B cell (primary cell): Measurements from ENCODE around the gene RTN4IP1. TPM values are rescaled to one million over a fixed set of nuclear protein-coding genes. Genes with fewer than 3 reads are reported as not detected.

ENCODE experiments used
- ATAC-seq: fragments of 200-7000 bp; cut with Tn5 transposase; one replicate; pipeline ENCODE4 v1.10.0; 2021; ENCODE audit warnings: low read depth, mild to moderate bottlenecking, moderate number of reproducible peaks, moderate library complexity
- CTCF ChIA-PET: fragments of 350-600 bp; sonication (Branson Sonifier 250); formaldehyde crosslinking; loops from one replicate; lab custom pipeline; 2021; ENCODE audit warnings: antibody characterized with exemption, inconsistent platforms; lab: Charles Lee
- POLR2A ChIA-PET: fragments of 350-600 bp; sonication (Branson Sonifier 250); formaldehyde crosslinking; loops from one replicate; lab custom pipeline; 2021; ENCODE audit warnings: antibody characterized with exemption; lab: Charles Lee
- DNase-seq: peaks from one replicate; pipeline ENCODE4 v3.0.0; 2013
- H2AFZ ChIP-seq: 2 replicates; pipeline ENCODE4 v1.6.1; 2012; ENCODE audit warnings: mild to moderate bottlenecking, low read depth, low read length; ENCODE audit not compliant: insufficient read depth, poor library complexity, severe bottlenecking
- H3K27ac ChIP-seq, 2 donors: 1 replicate in 1 of 2; 2 replicates in 1 of 2; pipeline ENCODE4 v1.5.1; 2012 to 2013; ENCODE audit warnings: low read length in 2 of 2, mild to moderate bottlenecking in 2 of 2, moderate library complexity in 1 of 2
- H3K27me3 ChIP-seq, 4 experiments: fragments of 200-600 bp in 1 of 4; sonication (generic) in 1 of 4; replicated peaks in 1 of 4; 1 replicate in 2 of 4; 2 replicates in 2 of 4; pipeline versions ENCODE4 v1.6.1 to v1.7.0; 2013 to 2016; ENCODE audit warnings: low read length in 3 of 4, mild to moderate bottlenecking in 2 of 4, mixed read lengths in 1 of 4, moderate library complexity in 1 of 4; ENCODE audit not compliant: insufficient read depth in 4 of 4, control insufficient read depth in 3 of 4; ENCODE audit errors: control extremely low read depth in 1 of 4
- H3K36me3 ChIP-seq, 2 experiments: replicated peaks in 1 of 2; 1 replicate in 1 of 2; 2 replicates in 1 of 2; pipeline versions ENCODE4 v1.6.1 to v1.7.1; 2013; ENCODE audit warnings: low read length in 1 of 2; ENCODE audit not compliant: insufficient read depth in 2 of 2, control insufficient read depth in 1 of 2; ENCODE audit errors: control extremely low read depth in 1 of 2, extremely low read depth in 1 of 2
- H3K4me1 ChIP-seq, 2 donors: fragments of 200-600 bp in 1 of 2; sonication (generic) in 1 of 2; 1 replicate in 1 of 2; 2 replicates in 1 of 2; pipeline versions ENCODE4 v1.5.1 to v1.6.1; 2013 to 2017; ENCODE audit warnings: low read length in 2 of 2; ENCODE audit not compliant: control insufficient read depth in 2 of 2, insufficient read depth in 2 of 2
- H3K4me2 ChIP-seq: replicated peaks from 2 replicates; pipeline ENCODE3; 2012; ENCODE audit warnings: mild to moderate bottlenecking, low read depth, low read length; ENCODE audit not compliant: poor library complexity, severe bottlenecking
- H3K4me3 ChIP-seq, 5 experiments: fragments of 200-600 bp in 1 of 5; sonication (generic) in 1 of 5; 1 replicate in 3 of 5; 2 replicates in 2 of 5; pipeline versions ENCODE4 v1.5.1 to v1.7.0; 2011 to 2016; ENCODE audit warnings: low read length in 4 of 5, mild to moderate bottlenecking in 4 of 5, low read depth in 2 of 5, control low read depth in 1 of 5, moderate library complexity in 1 of 5; ENCODE audit not compliant: insufficient read depth in 1 of 5; ENCODE audit errors: control extremely low read depth in 1 of 5, extremely low read depth in 1 of 5
- H3K79me2 ChIP-seq: fragments of 200-600 bp; sonication (generic); one replicate; pipeline ENCODE4 v1.6.0; 2016; ENCODE audit warnings: low read length; ENCODE audit not compliant: control insufficient read depth, insufficient read depth
- H3K9ac ChIP-seq: fragments of 200-600 bp; sonication (generic); 2 replicates; pipeline ENCODE4 v1.6.1; 2017; ENCODE audit warnings: mild to moderate bottlenecking, low read length, moderate library complexity
- H3K9me3 ChIP-seq, 3 donors: one replicate each; pipeline versions ENCODE4 v1.6.1 to v1.7.1; 2013; ENCODE audit warnings: low read length in 2 of 3; ENCODE audit not compliant: control insufficient read depth in 2 of 3, insufficient read depth in 1 of 3; ENCODE audit errors: control extremely low read depth in 1 of 3
- H4K20me1 ChIP-seq: 2 replicates; pipeline ENCODE4 v1.6.0; 2012; ENCODE audit warnings: mild to moderate bottlenecking, low read length; ENCODE audit not compliant: insufficient read depth, control insufficient read depth, poor library complexity, severe bottlenecking
- H3K27ac Mint-ChIP-seq: one replicate; pipeline ENCODE4 v1.8.0; 2021; ENCODE audit warnings: mixed read lengths
- H3K27me3 Mint-ChIP-seq: one replicate; pipeline ENCODE4 v1.8.0; 2021; ENCODE audit warnings: mixed read lengths
- H3K4me1 Mint-ChIP-seq: one replicate; pipeline ENCODE4 v1.8.0; 2021; ENCODE audit warnings: mixed read lengths
- H3K4me3 Mint-ChIP-seq: one replicate; pipeline ENCODE4 v1.8.0; 2021; ENCODE audit warnings: mixed read lengths
- H3K9me3 Mint-ChIP-seq: one replicate; pipeline ENCODE4 v1.8.0; 2022; ENCODE audit warnings: mixed read lengths; ENCODE audit not compliant: insufficient read depth
- CTCF ChIP-seq: fragments of 200-600 bp; IDR thresholded peaks from one replicate; pipeline ENCODE4 v1.8.0; 2022; ENCODE audit warnings: antibody characterized with exemption, mild to moderate bottlenecking
- EZH2 ChIP-seq: IDR thresholded peaks from 2 replicates; pipeline ENCODE4 v1.6.1; 2012; ENCODE audit warnings: borderline replicate concordance, low read depth, mild to moderate bottlenecking, moderate library complexity, low read length; ENCODE audit not compliant: insufficient read depth, poor library complexity, severe bottlenecking
- WGBS: methylation state at CpG from one replicate; pipeline ENCODE4 v1.1.5; 2013; ENCODE audit warnings: missing lambda C conversion rate; ENCODE audit not compliant: insufficient coverage; 5-methylcytosine and 5-hydroxymethylcytosine counted together
- intact Hi-C: fragments of 100-400 bp; cut with micrococcal nuclease; formaldehyde crosslinking; loops from one replicate; pipeline ENCODE4 v1.10.0; 2022
- polyA plus RNA-seq: library from polyadenylated mRNA; depleted of rRNA; stranded (reverse); fragments of >200 nt; gene quantifications from 2 replicates; pipeline ENCODE4 v1.2.3, GENCODE V29; 2012
- total RNA-seq, 2 donors: library from RNA; stranded (reverse); fragments of 120-200 nt in 1 of 2; gene quantifications; 1 replicate in 1 of 2; 2 replicates in 1 of 2; pipeline versions ENCODE4 v1.2.3 to v1.2.4, GENCODE V29; 2013 to 2022

RTN4IP1 gene
- total and polyA plus RNA-seq, 2 donors (not counting 1 experiment from before 2014, with no cell fraction given): 9.4 to 12.1 TPM

GRCh38 chr6:106525882-106526275, 103.4 kb downstream of the RTN4IP1 start:
- no CpG with 5 or more reads among the region's 1 CpG for WGBS
- H3K4me2 ChIP-seq: peak overlapping the region; percentile 76
- no peaks in the 10 kb centered on the region for H3K27me3 ChIP-seq
- no peaks in the 10 kb centered on the region for H4K20me1 ChIP-seq
- peaks cover 45 to 64% of the 10 kb centered on the region in 2 donors for H3K4me1 ChIP-seq
- peak; percentile 18 for DNase-seq
- H3K79me2 ChIP-seq: peaks cover 82% of the 10 kb centered on the region
- H2AFZ ChIP-seq: no peak overlapping the region
- Mint-ChIP-seq H3K27me3 (no peaks in the 10 kb centered on the region), H3K27ac (peak overlapping the region; percentile 85), H3K4me3 (peak overlapping the region; percentile 70), H3K9me3 (no peaks in the 10 kb centered on the region), H3K4me1 (peaks cover 69% of the 10 kb centered on the region)
- peak overlapping the region in 3 of 5 experiments; percentile 5 to 83 (median 70) for H3K4me3 ChIP-seq
- TF ChIP-seq CTCF (no peak), EZH2 (no peak)
- POLR2A ChIA-PET: interaction anchor here (2.2 kb wide), 1 partner anchor 13 kb away, joined by 9 read pairs; no protein-coding TSS in a partner anchor
- no peak for ATAC-seq
- H3K27ac ChIP-seq: peak overlapping the region; percentile 75 to 81
- intact Hi-C loops: loop anchor here (1.0 to 10.0 kb wide), 4 partner anchors 14 to 1369 kb away; partner anchors contain the start of gene PRDM1
- peak overlapping the region; percentile 60 for H3K9ac ChIP-seq
- peaks cover 18 to 43% of the 10 kb centered on the region in 2 experiments for H3K36me3 ChIP-seq
- no peaks in the 10 kb centered on the region for H3K9me3 ChIP-seq
- CTCF ChIA-PET: interaction anchor here (0.8 to 4.3 kb wide), 9 partner anchors 8 to 454 kb away, joined by 3 to 42 read pairs (median 4); no protein-coding TSS in a partner anchor

- 0% methylated on average over 3 of the region's 7 CpGs for WGBS
- peak overlapping the region; percentile 51 for H2AFZ ChIP-seq
- H3K9ac ChIP-seq: peak overlapping the region; percentile 60
- peak overlapping the region; percentile 11 to 83 (median 45) for H3K4me3 ChIP-seq
- H3K4me2 ChIP-seq: peak overlapping the region; percentile 76
- Mint-ChIP-seq H3K27ac (peak overlapping the region; percentile 85), H3K4me3 (peak overlapping the region; percentile 83), H3K27me3 (no peaks in the 10 kb centered on the region), H3K4me1 (peaks cover 74% of the 10 kb centered on the region), H3K9me3 (no peaks in the 10 kb centered on the region)
- intact Hi-C loops: loop anchor here (1.0 to 10.0 kb wide), 4 partner anchors 13 to 1370 kb away; partner anchors contain the start of gene PRDM1
- DNase-seq (peak; percentile 74), ATAC-seq (peak; percentile 29)
- H3K27me3 ChIP-seq: no peaks in the 10 kb centered on the region
- ChIA-PET POLR2A (interaction anchor here (2.2 kb wide), 1 partner anchor 13 kb away, joined by 9 read pairs; no protein-coding TSS in a partner anchor), CTCF (interaction anchor here (0.6 to 4.3 kb wide), 12 partner anchors 9 to 454 kb away, joined by 3 to 42 read pairs (median 4); no protein-coding TSS in a partner anchor)
- TF ChIP-seq CTCF (no peak), EZH2 (no peak)
- H4K20me1 ChIP-seq: no peaks in the 10 kb centered on the region
- peak overlapping the region; percentile 75 to 81 for H3K27ac ChIP-seq
- no peaks in the 10 kb centered on the region for H3K9me3 ChIP-seq
- H3K36me3 ChIP-seq: peaks cover 16 to 37% of the 10 kb centered on the region in 2 experiments
- H3K4me1 ChIP-seq: peaks cover 51 to 70% of the 10 kb centered on the region in 2 donors
- peaks cover 78% of the 10 kb centered on the region for H3K79me2 ChIP-seq
Measured at GRCh38 chr6:106525107-106525881, 104.0 kb downstream of the RTN4IP1 start.
